IMR-90 (cell line): ENCODE measurements around the gene WNT7B. TPM values are rescaled to one million over a fixed set of nuclear protein-coding genes. Genes with fewer than 3 reads are reported as not detected.

Experiments used
- ATAC-seq: fragments of 200-7000 bp; cut with Tn5 transposase; 2 replicates; pipeline ENCODE4 v1.9.1; 2020; ENCODE audit warnings: low read depth, mild to moderate bottlenecking, moderate library complexity
- BruUV-seq: library from RNA; stranded (reverse); fragments of 400-500 nt; replicated peaks from 2 replicates; lab custom pipeline; 2021; lab: Mats Ljungman, UMichigan
- CTCF ChIA-PET: fragments of 300-600 bp; formaldehyde crosslinking; extraction: SDS; loops from one replicate; lab custom pipeline; 2021; ENCODE audit warnings: antibody characterized with exemption; lab: Yijun Ruan, JAX
- POLR2A ChIA-PET: fragments of 300-600 bp; sonication (Branson Sonifier 250); formaldehyde crosslinking; loops from one replicate; lab custom pipeline; 2022; ENCODE audit warnings: antibody characterized with exemption; ENCODE audit not compliant: unreplicated experiment; lab: Charles Lee
- DNase-seq: peaks from one replicate; pipeline ENCODE4 v3.0.0; 2013
- H2AFZ ChIP-seq: replicated peaks from 2 replicates; pipeline ENCODE3; 2013; ENCODE audit warnings: low read length, mild to moderate bottlenecking; ENCODE audit not compliant: poor library complexity
- H2AK5ac ChIP-seq: 2 replicates; pipeline ENCODE4 v1.6.1; 2013; ENCODE audit warnings: low read depth, low read length, inconsistent platforms
- H2AK9ac ChIP-seq: replicated peaks from 2 replicates; pipeline ENCODE3; 2013; ENCODE audit warnings: mild to moderate bottlenecking, low read depth, low read length, moderate library complexity; ENCODE audit not compliant: poor library complexity
- H2BK120ac ChIP-seq: 2 replicates; pipeline ENCODE4 v1.6.1; 2013; ENCODE audit warnings: low read depth, low read length, inconsistent platforms
- H2BK15ac ChIP-seq: 3 replicates; pipeline ENCODE4 v1.6.1; 2013; ENCODE audit warnings: low read depth, low read length, inconsistent platforms
- H2BK20ac ChIP-seq: 2 replicates; pipeline ENCODE4 v1.6.1; 2013; ENCODE audit warnings: low read depth, mild to moderate bottlenecking, inconsistent platforms, low read length, moderate library complexity
- H2BK5ac ChIP-seq: 2 replicates; pipeline ENCODE4 v1.6.1; 2013; ENCODE audit warnings: mild to moderate bottlenecking, low read depth, low read length, inconsistent platforms; ENCODE audit not compliant: poor library complexity, severe bottlenecking
- H3K14ac ChIP-seq: replicated peaks from 2 replicates; pipeline ENCODE4 v1.6.1; 2013; ENCODE audit warnings: low read depth, low read length, inconsistent platforms
- H3K18ac ChIP-seq: 2 replicates; pipeline ENCODE4 v1.6.1; 2013; ENCODE audit warnings: low read depth, low read length, control low read depth
- H3K23ac ChIP-seq: 2 replicates; pipeline ENCODE4 v1.6.1; 2013; ENCODE audit warnings: low read depth, low read length, inconsistent platforms
- H3K27ac ChIP-seq: 2 replicates; pipeline ENCODE4 v1.5.1; 2013; ENCODE audit warnings: mild to moderate bottlenecking, control low read depth, low read length; ENCODE audit not compliant: insufficient read depth
- H3K27me3 ChIP-seq: 2 replicates; pipeline ENCODE4 v1.6.1; 2013; ENCODE audit warnings: low read length; ENCODE audit not compliant: control insufficient read depth, insufficient read depth
- H3K36me3 ChIP-seq: 2 replicates; pipeline ENCODE4 v1.6.1; 2013; ENCODE audit warnings: low read length, mixed read lengths; ENCODE audit not compliant: control insufficient read depth, insufficient read depth
- H3K4ac ChIP-seq: 2 replicates; pipeline ENCODE4 v1.6.1; 2013; ENCODE audit warnings: low read depth, low read length, inconsistent platforms
- H3K4me1 ChIP-seq: 2 replicates; pipeline ENCODE4 v1.6.1; 2013; ENCODE audit warnings: low read length, mixed read lengths; ENCODE audit not compliant: control insufficient read depth, insufficient read depth
- H3K4me2 ChIP-seq: 2 replicates; pipeline ENCODE4 v1.6.1; 2013; ENCODE audit warnings: low read depth, mild to moderate bottlenecking, control low read depth, low read length, moderate library complexity
- H3K4me3 ChIP-seq: 2 replicates; pipeline ENCODE4 v1.5.1; 2013; ENCODE audit warnings: low read depth, mild to moderate bottlenecking, control low read depth, low read length, moderate library complexity; ENCODE audit not compliant: insufficient read depth
- H3K56ac ChIP-seq: 2 replicates; pipeline ENCODE4 v1.6.1; 2013; ENCODE audit warnings: low read length, inconsistent platforms; ENCODE audit not compliant: insufficient read depth; ENCODE audit errors: extremely low read depth
- H3K79me1 ChIP-seq, 2 experiments: 2 replicates each; pipeline ENCODE4 v1.6.1; 2013; ENCODE audit warnings: low read length in 2 of 2, inconsistent platforms in 1 of 2, low read depth in 1 of 2
- H3K9ac ChIP-seq: 2 replicates; pipeline ENCODE4 v1.6.1; 2013; ENCODE audit warnings: low read depth, low read length, control low read depth
- H3K9me1 ChIP-seq: 2 replicates; pipeline ENCODE4 v1.6.1; 2013; ENCODE audit warnings: low read length, inconsistent platforms; ENCODE audit not compliant: insufficient read depth
- H3K9me3 ChIP-seq: 2 replicates; pipeline ENCODE4 v1.6.1; 2013; ENCODE audit warnings: low read length; ENCODE audit not compliant: control insufficient read depth, insufficient read depth
- H4K20me1 ChIP-seq: 2 replicates; pipeline ENCODE4 v1.6.1; 2013; ENCODE audit warnings: low read length, inconsistent platforms; ENCODE audit not compliant: insufficient read depth
- H4K5ac ChIP-seq: 2 replicates; pipeline ENCODE4 v1.6.1; 2013; ENCODE audit warnings: mild to moderate bottlenecking, low read depth, low read length, control low read depth
- H4K8ac ChIP-seq, 2 experiments: 2 replicates each; pipeline ENCODE4 v1.6.1; 2013; ENCODE audit warnings: low read depth in 2 of 2, low read length in 2 of 2, control low read depth in 1 of 2, inconsistent platforms in 1 of 2
- H4K91ac ChIP-seq: 2 replicates; pipeline ENCODE4 v1.6.1; 2013; ENCODE audit warnings: low read depth, low read length, inconsistent platforms; ENCODE audit not compliant: insufficient read depth
- ELK1 ChIP-seq: fragments of 150-350 bp; IDR thresholded peaks from 2 replicates; pipeline ENCODE4 v1.6.1; 2016; ENCODE audit warnings: low read depth, mild to moderate bottlenecking, low read length, moderate library complexity, borderline replicate concordance
- FOS ChIP-seq: fragments of 150-350 bp; IDR thresholded peaks from 2 replicates; pipeline ENCODE4 v1.6.1; 2016; ENCODE audit warnings: low read depth, low read length
- MXI1 ChIP-seq: IDR thresholded peaks from 2 replicates; pipeline ENCODE4 v1.6.1; 2012; ENCODE audit warnings: low read depth, mild to moderate bottlenecking, low read length, moderate library complexity, borderline replicate concordance
- POLR2A ChIP-seq: IDR thresholded peaks from 2 replicates; pipeline ENCODE4 v1.6.1; 2012; ENCODE audit warnings: mild to moderate bottlenecking, low read depth, low read length
- RCOR1 ChIP-seq: IDR thresholded peaks from 2 replicates; pipeline ENCODE4 v1.6.1; 2012; ENCODE audit warnings: mild to moderate bottlenecking, low read length, improper control_type of control experiment; ENCODE audit not compliant: insufficient replicate concordance
- RFX5 ChIP-seq: IDR thresholded peaks from 2 replicates; pipeline ENCODE4 v1.8.0; 2012; ENCODE audit warnings: low read depth, mild to moderate bottlenecking, low read length, moderate library complexity
- WGBS, 2 experiments: methylation state at CpG; one replicate each; pipeline versions ENCODE4 v1.1.5 to v1.1.7; 2013; ENCODE audit warnings: missing lambda C conversion rate in 2 of 2; ENCODE audit not compliant: insufficient read length in 1 of 2; ENCODE audit errors: extremely low coverage in 2 of 2; 5-methylcytosine and 5-hydroxymethylcytosine counted together
- dilution Hi-C: fragments of 300-500 bp; cut with HindIII; formaldehyde crosslinking; loops from one replicate; pipeline ENCODE4 v1.14.3; 2018; ENCODE audit warnings: low sequenced_read_pairs; ENCODE audit not compliant: unreplicated experiment
- in situ Hi-C: fragments of 300-500 bp; cut with MboI; formaldehyde crosslinking; loops from 3 replicates; pipeline ENCODE4 v1.14.3; 2019; ENCODE audit warnings: low sequenced_read_pairs, inconsistent platforms, mixed read lengths
- intact Hi-C: fragments of 100-400 bp; cut with micrococcal nuclease; formaldehyde crosslinking; loops from 2 replicates; pipeline ENCODE4 v1.10.0; 2022
- polyA plus RNA-seq, 3 experiments: library from polyadenylated mRNA; depleted of rRNA; stranded (reverse); fragments of >200 nt; gene quantifications; 2 replicates each; pipeline ENCODE4 v1.2.3, GENCODE V29; 2012; ENCODE audit warnings: low replicate concordance in 1 of 3
- total RNA-seq: library from RNA; depleted of rRNA; stranded (reverse); fragments of >200 nt; gene quantifications from 2 replicates; pipeline ENCODE4 v1.2.3, GENCODE V29; 2012

Gene WNT7B
- total and polyA plus RNA-seq, 2 of the 4 experiments (the other 2 are of a cell fraction) = under 0.01 to 0.15 TPM

DNA sequence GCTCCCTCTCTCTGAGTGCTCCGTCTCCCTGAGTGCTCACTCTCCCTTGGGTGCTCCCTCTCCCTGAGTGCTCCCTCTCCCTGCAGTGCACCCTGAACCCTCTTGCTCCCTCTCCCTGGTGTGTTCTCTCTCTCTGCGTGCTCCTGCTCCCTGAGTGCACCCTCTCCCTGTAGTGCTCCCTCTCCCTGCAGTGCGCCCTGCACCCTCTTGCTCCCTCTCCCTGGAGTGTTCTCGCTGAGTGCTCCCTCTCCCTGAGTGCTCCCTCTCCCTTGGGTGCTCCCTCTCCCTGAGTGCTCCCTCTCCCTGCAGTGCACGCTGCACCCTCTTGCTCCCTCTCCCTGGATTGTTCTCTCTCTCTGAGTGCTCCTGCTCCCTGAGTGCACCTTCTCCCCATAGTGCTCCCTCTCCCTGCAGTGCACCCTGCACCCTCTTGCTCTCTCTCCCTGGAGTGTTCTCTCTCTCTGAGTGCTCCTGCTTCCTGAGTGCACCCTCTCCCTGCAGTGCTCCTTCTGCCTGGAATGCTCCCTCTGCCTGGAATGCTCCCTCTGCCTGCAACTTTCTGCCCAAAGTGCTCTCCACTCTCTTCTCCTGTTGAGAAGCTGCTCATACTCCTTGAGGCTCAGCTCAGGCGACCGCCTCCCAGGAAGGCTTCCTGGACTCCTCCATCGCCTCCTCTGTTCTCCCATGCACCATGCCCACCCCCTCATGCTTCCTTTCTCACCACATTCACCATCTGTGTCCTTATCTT is 48.4 kb upstream of the WNT7B start:
- peak overlapping the region; percentile 20; the same call in 1 of the 2 replicates for H3K23ac ChIP-seq
- POLR2A ChIA-PET = interaction anchor here (0.9 kb wide), 1 partner anchor 12 kb away, joined by 3 read pairs; no protein-coding TSS in a partner anchor
- H3K9ac ChIP-seq = no peak overlapping the region
- dilution Hi-C loops = no loop called here
- ATAC-seq (no peak), DNase-seq (no peak)
- H3K18ac ChIP-seq = no peak overlapping the region
- H3K79me1 ChIP-seq = no peaks in the 10 kb centered on the region
- H2BK120ac ChIP-seq = no peak overlapping the region
- no peak overlapping the region for H3K4me3 ChIP-seq
- TF ChIP-seq ELK1 (no peak), POLR2A (no peak), MXI1 (no peak), RCOR1 (no peak), FOS (no peak), RFX5 (no peak)
- H4K5ac ChIP-seq = no peak overlapping the region
- in situ Hi-C loops = no loop called here
- CTCF ChIA-PET = no interaction called here
- no peak overlapping the region for H3K27ac ChIP-seq
- no peak overlapping the region for H2AK9ac ChIP-seq
- no peaks in the 10 kb centered on the region for H4K20me1 ChIP-seq
- H3K4me1 ChIP-seq = peaks cover 4% of the 10 kb centered on the region
- no peak overlapping the region for H2AK5ac ChIP-seq
- 77% methylated on average over 5 of the region's 8 CpGs; no CpG with 5 or more reads in 1 of the 2 experiments for WGBS, 2 experiments
- no peaks in the 10 kb centered on the region for H3K9me3 ChIP-seq
- intact Hi-C loops = no loop called here
- no peak overlapping the region for H3K14ac ChIP-seq
- no peak overlapping the region for H4K91ac ChIP-seq
- no peaks in the 10 kb centered on the region for H3K36me3 ChIP-seq
- H3K27me3 ChIP-seq = peaks cover 30% of the 10 kb centered on the region
- H4K8ac ChIP-seq = no peak overlapping the region
- no peak overlapping the region for H2BK15ac ChIP-seq
- H3K9me1 ChIP-seq = no peaks in the 10 kb centered on the region
- BruUV-seq = no TSS peak
- no peak overlapping the region for H3K4me2 ChIP-seq
- H2AFZ ChIP-seq = no peak overlapping the region
- H3K56ac ChIP-seq = no peak overlapping the region
- no peak overlapping the region for H3K4ac ChIP-seq
- H2BK20ac ChIP-seq = no peak overlapping the region
- no peak overlapping the region for H2BK5ac ChIP-seq
